Calu3 (cell line): Measurements from ENCODE around the gene FHL2. TPM values are rescaled to one million over a fixed set of nuclear protein-coding genes. Genes with fewer than 3 reads are reported as not detected.
A peak's percentile ranks its signal among the peaks of the same experiment; 100 is the strongest.

ENCODE experiments used
- BruUV-seq: library from RNA; stranded (reverse); fragments of 400-500 nt; replicated peaks from 2 replicates; lab custom pipeline; 2021; lab: Mats Ljungman, UMichigan
- CTCF ChIA-PET: fragments of 300-600 bp; sonication (Branson Sonifier 250); formaldehyde crosslinking; loops from one replicate; lab custom pipeline; 2022; ENCODE audit warnings: antibody characterized with exemption; lab: Charles Lee
- DNase-seq: peaks from one replicate; pipeline ENCODE4 v3.0.0; 2022
- H3K27ac Mint-ChIP-seq: one replicate; pipeline ENCODE4 v1.8.0; 2022; ENCODE audit warnings: mixed read lengths; ENCODE audit not compliant: unreplicated experiment
- H3K27me3 Mint-ChIP-seq: one replicate; pipeline ENCODE4 v1.8.0; 2022; ENCODE audit warnings: mixed read lengths; ENCODE audit not compliant: unreplicated experiment
- H3K36me3 Mint-ChIP-seq: one replicate; pipeline ENCODE4 v1.8.0; 2022; ENCODE audit warnings: mild to moderate bottlenecking, moderate library complexity, mixed read lengths; ENCODE audit not compliant: insufficient read depth, unreplicated experiment
- H3K4me1 Mint-ChIP-seq: one replicate; pipeline ENCODE4 v1.8.0; 2022; ENCODE audit warnings: mild to moderate bottlenecking, low read depth, mixed read lengths; ENCODE audit not compliant: unreplicated experiment
- H3K4me3 Mint-ChIP-seq: one replicate; pipeline ENCODE4 v1.8.0; 2022; ENCODE audit warnings: mild to moderate bottlenecking, low read depth, moderate library complexity, mixed read lengths; ENCODE audit not compliant: unreplicated experiment
- H3K9me3 Mint-ChIP-seq: one replicate; pipeline ENCODE4 v1.8.0; 2022; ENCODE audit warnings: low read depth, mixed read lengths; ENCODE audit not compliant: unreplicated experiment
- CTCF ChIP-seq: fragments of 200-600 bp; IDR thresholded peaks from one replicate; pipeline ENCODE4 v1.8.0; 2022; ENCODE audit warnings: antibody characterized with exemption; ENCODE audit not compliant: unreplicated experiment
- intact Hi-C: fragments of 100-400 bp; cut with micrococcal nuclease; formaldehyde crosslinking; loops from one replicate; pipeline ENCODE4 v1.10.0; 2022; ENCODE audit not compliant: unreplicated experiment
- total RNA-seq: library from RNA; stranded (reverse); gene quantifications from 2 replicates; pipeline ENCODE4 v1.2.3, GENCODE V29; 2022

FHL2 gene
- total RNA-seq, 1 experiment from 2014 or later, result 51.9 TPM

GRCh38 chr2:105330681-105331375 lies 68.0 kb downstream of the FHL2 start:
- CTCF ChIA-PET, result interaction anchor here (1.3 kb wide), 1 partner anchor 13 kb away, joined by 5 read pairs; no protein-coding TSS in a partner anchor
- BruUV-seq, result no TSS peak
- Mint-ChIP-seq H3K4me3 (peak overlapping the region; percentile 90), H3K4me1 (peaks cover 23% of the 10 kb centered on the region), H3K27ac (peak overlapping the region; percentile 52), H3K9me3 (no peaks in the 10 kb centered on the region), H3K27me3 (no peaks in the 10 kb centered on the region), H3K36me3 (peaks cover 25% of the 10 kb centered on the region)
- peak; percentile 30 for DNase-seq
- TF ChIP-seq CTCF, result no peak
- intact Hi-C loops, result no loop called here

GRCh38 chr2:105329561-105330495 lies 69.0 kb downstream of the FHL2 start, which contains the start of gene TGFBRAP1:
TGFBRAP1 (minus strand) TSS chr2:105329735; CDS start chr2:105308301, 21,434 bp downstream.
- intact Hi-C loops, result no loop called here
- Mint-ChIP-seq H3K27me3 (no peaks in the 10 kb centered on the region), H3K27ac (peak within 1 kb of the TSS; percentile 83), H3K4me1 (peaks cover 32% of the 10 kb centered on the region), H3K9me3 (no peaks in the 10 kb centered on the region), H3K4me3 (peak within 1 kb of the TSS; percentile 90), H3K36me3 (peaks cover 25% of the 10 kb centered on the region)
- BruUV-seq, result no TSS peak
- CTCF ChIA-PET, result interaction anchor here (1.3 to 1.9 kb wide), 2 partner anchors 14 to 35 kb away, joined by 4 to 5 read pairs; no protein-coding TSS in a partner anchor
- TF ChIP-seq CTCF, result no peak
- peak; percentile 65 for DNase-seq

- DNase-seq, result no peak
- intact Hi-C loops, result no loop called here
- Mint-ChIP-seq H3K36me3 (peaks cover 25% of the 10 kb centered on the region), H3K4me1 (peaks cover 36% of the 10 kb centered on the region), H3K4me3 (peak overlapping the region; percentile 90), H3K27me3 (no peaks in the 10 kb centered on the region), H3K9me3 (no peaks in the 10 kb centered on the region), H3K27ac (peak overlapping the region; percentile 83)
- TF ChIP-seq CTCF, result no peak
- CTCF ChIA-PET, result interaction anchor here (1.9 kb wide), 1 partner anchor 34 kb away, joined by 4 read pairs; no protein-coding TSS in a partner anchor
- BruUV-seq, result no TSS peak
Measured at GRCh38 chr2:105329197-105329554, 69.7 kb downstream of the FHL2 start.
